H1 (cell line): ENCODE measurements around the gene ARHGEF25. TPM values are rescaled to one million over a fixed set of nuclear protein-coding genes. Genes with fewer than 3 reads are reported as not detected.

ENCODE experiments used
- CTCF ChIA-PET: fragments of 300-600 bp; sonication (Branson Sonifier 250); formaldehyde crosslinking; loops from one replicate; lab custom pipeline; 2021; ENCODE audit not compliant: partially characterized antibody; lab: Charles Lee
- POLR2A ChIA-PET: fragments of 300-600 bp; sonication (Branson Sonifier 250); formaldehyde crosslinking; loops from one replicate; lab custom pipeline; 2021; ENCODE audit warnings: inconsistent platforms; ENCODE audit not compliant: partially characterized antibody; lab: Charles Lee
- DNase-seq, 2 experiments: peaks; one replicate each; pipeline versions ENCODE4 v3.0.0 to v3.0.0-alpha.2; 2010 to 2022; ENCODE audit warnings: low spot score in 2 of 2, low read depth in 1 of 2, mixed read lengths in 1 of 2
- FAIRE-seq: peaks from 2 replicates; lab custom pipeline; 2011; peaks lifted over from hg19 to GRCh38; lab: Jason Lieb, UNC
- H2AFZ ChIP-seq: 2 replicates; pipeline ENCODE4 v1.8.1; 2012; ENCODE audit warnings: low read length, inconsistent platforms
- H2AK5ac ChIP-seq: 2 replicates; pipeline ENCODE4 v1.6.1; 2013; ENCODE audit warnings: low read depth, low read length
- H2BK120ac ChIP-seq: replicated peaks from 2 replicates; pipeline ENCODE3; 2013; ENCODE audit warnings: low read depth, low read length, inconsistent platforms
- H2BK12ac ChIP-seq: 2 replicates; pipeline ENCODE4 v1.6.1; 2013; ENCODE audit warnings: low read depth, low read length
- H2BK15ac ChIP-seq: 2 replicates; pipeline ENCODE4 v1.6.1; 2013; ENCODE audit warnings: low read length
- H2BK20ac ChIP-seq: 2 replicates; pipeline ENCODE4 v1.6.1; 2013; ENCODE audit warnings: low read length
- H2BK5ac ChIP-seq: 2 replicates; pipeline ENCODE4 v1.6.1; 2013; ENCODE audit warnings: low read depth, low read length
- H3K14ac ChIP-seq: 2 replicates; pipeline ENCODE4 v1.6.1; 2013; ENCODE audit warnings: inconsistent platforms; ENCODE audit not compliant: insufficient read length
- H3K18ac ChIP-seq: 2 replicates; pipeline ENCODE4 v1.6.1; 2013; ENCODE audit warnings: low read length; ENCODE audit errors: extremely low read depth
- H3K23ac ChIP-seq: 2 replicates; pipeline ENCODE4 v1.6.1; 2013; ENCODE audit warnings: inconsistent platforms; ENCODE audit not compliant: insufficient read length
- H3K23me2 ChIP-seq: 2 replicates; pipeline ENCODE4 v1.6.1; 2013; ENCODE audit warnings: low read depth, low read length
- H3K27ac ChIP-seq: 2 replicates; pipeline ENCODE4 v1.6.1; 2011; ENCODE audit warnings: low read depth, low read length, inconsistent platforms
- H3K27me3 ChIP-seq, 4 experiments: replicated peaks in 1 of 4; 1 replicate in 1 of 4; 2 replicates in 3 of 4; pipeline versions ENCODE4 v1.6.1 to v1.8.1; 2011 to 2013; ENCODE audit warnings: low read length in 3 of 4, mild to moderate bottlenecking in 3 of 4, inconsistent platforms in 2 of 4, mixed read lengths in 2 of 4, moderate library complexity in 1 of 4; ENCODE audit not compliant: control insufficient read depth in 3 of 4, insufficient read depth in 3 of 4; ENCODE audit errors: extremely low read depth in 1 of 4
- H3K36me3 ChIP-seq, 4 experiments: 2 replicates each; pipeline versions ENCODE4 v1.6.1 to v1.8.1; 2011 to 2013; ENCODE audit warnings: mild to moderate bottlenecking in 4 of 4, low read length in 3 of 4, moderate library complexity in 2 of 4, control low read depth in 1 of 4, inconsistent platforms in 1 of 4; ENCODE audit not compliant: insufficient read depth in 4 of 4, control insufficient read depth in 2 of 4
- H3K4ac ChIP-seq: replicated peaks from 2 replicates; pipeline ENCODE3; 2013; ENCODE audit warnings: low read length, low read depth, mixed read lengths, inconsistent platforms; ENCODE audit not compliant: insufficient read length
- H3K4me1 ChIP-seq, 4 experiments: replicated peaks in 1 of 4; 1 replicate in 1 of 4; 2 replicates in 3 of 4; pipeline versions ENCODE4 v1.6.1 to v1.8.1; 2011 to 2013; ENCODE audit warnings: low read length in 3 of 4, inconsistent platforms in 2 of 4, mixed read lengths in 1 of 4; ENCODE audit not compliant: insufficient read depth in 4 of 4, control insufficient read depth in 3 of 4
- H3K4me2 ChIP-seq, 2 experiments: 2 replicates each; pipeline versions ENCODE4 v1.6.1 to v1.8.1; 2011 to 2013; ENCODE audit warnings: low read depth in 2 of 2, low read length in 2 of 2, control low read depth in 1 of 2, inconsistent platforms in 1 of 2, mild to moderate bottlenecking in 1 of 2; ENCODE audit not compliant: insufficient read depth in 1 of 2
- H3K4me3 ChIP-seq, 4 experiments: fragments of 200-600, 300-600 bp in 1 of 4; sonication (generic), shearing (Covaris generic), sonication (Bioruptor Twin) in 1 of 4; 2 replicates each; pipeline versions ENCODE4 v1.5.1 to v1.8.1; 2011 to 2016; ENCODE audit warnings: low read length in 4 of 4, low read depth in 3 of 4, control low read depth in 2 of 4, inconsistent platforms in 2 of 4, mild to moderate bottlenecking in 2 of 4, mixed read lengths in 1 of 4, moderate library complexity in 1 of 4; ENCODE audit not compliant: insufficient read depth in 2 of 4; ENCODE audit errors: extremely low read depth in 1 of 4
- H3K56ac ChIP-seq: replicated peaks from 2 replicates; pipeline ENCODE3; 2013; ENCODE audit warnings: low read depth, mild to moderate bottlenecking, mixed read lengths, low read length, inconsistent platforms; ENCODE audit not compliant: insufficient read length
- H3K79me1 ChIP-seq: 2 replicates; pipeline ENCODE4 v1.6.1; 2013; ENCODE audit warnings: low read depth, low read length, control low read depth
- H3K79me2 ChIP-seq, 2 experiments: 2 replicates each; pipeline versions ENCODE4 v1.6.1 to v1.8.1; 2012 to 2013; ENCODE audit warnings: low read length in 2 of 2, mild to moderate bottlenecking in 2 of 2, inconsistent platforms in 1 of 2; ENCODE audit not compliant: insufficient read depth in 2 of 2, control insufficient read depth in 1 of 2
- H3K9ac ChIP-seq, 4 experiments: replicated peaks in 1 of 4; 1 replicate in 1 of 4; 2 replicates in 3 of 4; pipeline versions ENCODE4 v1.6.1 to v1.8.1; 2011 to 2013; ENCODE audit warnings: low read depth in 3 of 4, low read length in 3 of 4, control low read depth in 2 of 4, mild to moderate bottlenecking in 2 of 4, moderate library complexity in 2 of 4, inconsistent platforms in 1 of 4; ENCODE audit errors: extremely low read depth in 1 of 4
- H3K9me3 ChIP-seq, 2 experiments: 2 replicates each; pipeline versions ENCODE4 v1.6.1 to v1.8.1; 2012 to 2013; ENCODE audit warnings: mild to moderate bottlenecking in 2 of 2, moderate library complexity in 2 of 2, control low read depth in 1 of 2, inconsistent platforms in 1 of 2, low read depth in 1 of 2, low read length in 1 of 2, mixed read lengths in 1 of 2; ENCODE audit not compliant: insufficient read depth in 2 of 2
- H4K20me1 ChIP-seq, 2 experiments: replicated peaks in 1 of 2; 2 replicates each; pipeline versions ENCODE3 to v1.8.1; 2011 to 2013; ENCODE audit warnings: inconsistent platforms in 2 of 2, low read length in 2 of 2, mild to moderate bottlenecking in 1 of 2; ENCODE audit not compliant: insufficient read depth in 2 of 2, control insufficient read depth in 1 of 2
- H4K5ac ChIP-seq: 2 replicates; pipeline ENCODE4 v1.6.1; 2013; ENCODE audit warnings: low read length, low read depth, mixed read lengths, inconsistent platforms; ENCODE audit not compliant: insufficient read length
- H4K8ac ChIP-seq: 2 replicates; pipeline ENCODE4 v1.8.0; 2013; ENCODE audit warnings: mild to moderate bottlenecking, moderate library complexity, low read length, inconsistent platforms; ENCODE audit not compliant: insufficient read depth; ENCODE audit errors: extremely low read depth
- H4K91ac ChIP-seq: replicated peaks from 2 replicates; pipeline ENCODE3; 2013; ENCODE audit warnings: low read length, mixed read lengths, inconsistent platforms; ENCODE audit not compliant: insufficient read length
- ASH2L ChIP-seq: fragments of 200-600, 300-600 bp; sonication (generic); IDR thresholded peaks from one replicate; pipeline ENCODE4 v1.7.1; 2017; ENCODE audit warnings: low read length
- EZH2 ChIP-seq: fragments of 200-600 bp; sonication (generic); IDR thresholded peaks from 2 replicates; pipeline ENCODE4 v1.7.1; 2012; ENCODE audit warnings: low read depth, mild to moderate bottlenecking, moderate library complexity, low read length, inconsistent platforms; ENCODE audit not compliant: severe bottlenecking
- KDM4A ChIP-seq: IDR thresholded peaks from one replicate; pipeline ENCODE4 v1.7.1; 2012; ENCODE audit warnings: low read depth, mild to moderate bottlenecking, moderate library complexity, low read length, inconsistent platforms; ENCODE audit not compliant: severe bottlenecking
- SUZ12 ChIP-seq: fragments of 200-600 bp; sonication (generic); IDR thresholded peaks from 2 replicates; pipeline ENCODE4 v1.6.1; 2012; ENCODE audit warnings: mild to moderate bottlenecking, inconsistent platforms, low read length, moderate library complexity, mixed read lengths
- ZNF274 ChIP-seq: IDR thresholded peaks from 2 replicates; pipeline ENCODE4 v1.7.0; 2012; ENCODE audit warnings: low read length, borderline replicate concordance; ENCODE audit errors: extremely low read depth
- WGBS, 2 experiments: shearing (Covaris generic) in 1 of 2; methylation state at CpG; one replicate each; pipeline versions ENCODE4 v1.1.6 to v1.1.7; 2013 to 2015; ENCODE audit warnings: low lambda C conversion rate in 2 of 2, mixed read lengths in 2 of 2, inconsistent platforms in 1 of 2, low coverage in 1 of 2, missing lambda C conversion rate in 1 of 2; ENCODE audit not compliant: insufficient replicate concordance in 2 of 2, insufficient coverage in 1 of 2, insufficient read length in 1 of 2; ENCODE audit errors: extremely low coverage in 1 of 2, missing lambda C conversion rate in 1 of 2; 5-methylcytosine and 5-hydroxymethylcytosine counted together
- polyA plus RNA-seq, 7 experiments: library from polyadenylated mRNA; depleted of rRNA in 3 of 7; stranded (reverse) in 5 of 7; unstranded in 2 of 7; fragments of >200 nt in 5 of 7; fragments of 200-250 nt in 2 of 7; gene quantifications; 1 replicate in 5 of 7; 2 replicates in 1 of 7; 4 replicates in 1 of 7; pipeline versions ENCODE4 v1.2.1 to v1.2.3, GENCODE V29; 2011 to 2013; ENCODE audit warnings: missing spikeins in 2 of 7, mixed read lengths in 2 of 7
- total RNA-seq: library from RNA; stranded (reverse); fragmentation: NEBNext Ultra II Directional; extraction: Animal tissue kit (Norgen Biotek cat#: 25700); gene quantifications from 2 replicates; pipeline ENCODE4 v1.2.1, GENCODE V29; 2021

The ARHGEF25 gene
- total and polyA plus RNA-seq, 2 of the 8 experiments (the other 6 are each of a cell fraction or from before 2014, with no cell fraction given) = 5.9 to 8.8 TPM

- Histone ChIP-seq H3K23me2 (peaks cover 7% of the 10 kb centered on the region; the same call in 1 of the 2 replicates), H3K79me1 (no peaks in the 10 kb centered on the region), H3K4me2 (peak overlapping the region; percentile 44 to 91), H2BK5ac (no peak overlapping the region), H3K9ac (no peak overlapping the region), H4K8ac (no peak overlapping the region), H2BK20ac (no peak overlapping the region), H3K4ac (no peak overlapping the region), H2AK5ac (no peak overlapping the region), H3K9me3 (no peaks in the 10 kb centered on the region), H2BK120ac (no peak overlapping the region), H4K20me1 (peaks cover 2 to 13% of the 10 kb centered on the region in 2 experiments), H3K23ac (no peak overlapping the region), H3K27ac (no peak overlapping the region), H2BK12ac (no peak overlapping the region), H3K4me3 (peak overlapping the region; percentile 42 to 83 (median 48)), H4K5ac (no peak overlapping the region), H3K4me1 (peaks cover 0 to 19% (median 16%) of the 10 kb centered on the region in 4 experiments; a peak in 6 of 7 replicates), H3K18ac (no peak overlapping the region; the same call in 1 of the 2 replicates), H3K14ac (no peak overlapping the region), H4K91ac (no peak overlapping the region), H3K79me2 (no peaks in the 10 kb centered on the region), H2BK15ac (peak overlapping the region; percentile 97; the same call in 1 of the 2 replicates), H2AFZ (no peak overlapping the region), H3K27me3 (peaks cover 61 to 81% (median 75%) of the 10 kb centered on the region in 4 experiments), H3K36me3 (no peaks in the 10 kb centered on the region; a peak in 1 of 8 replicates), H3K56ac (no peak overlapping the region)
- peak in 1 of 2 experiments; percentile 69 for DNase-seq
- CTCF ChIA-PET = interaction anchor here (0.6 to 9.9 kb wide), 12 partner anchors 10 to 122 kb away, joined by 3 to 88 read pairs (median 8); partner anchors contain the start of genes ARHGEF25 and OS9
- POLR2A ChIA-PET = interaction anchor here (0.8 to 2.1 kb wide), 5 partner anchors 10 to 120 kb away, joined by 3 to 11 read pairs (median 4); partner anchors contain the start of genes ARHGEF25 and CDK4
- WGBS, 2 experiments = 3% methylated on average over 21 of the region's 26 CpGs; no CpG with 5 or more reads in 1 of the 2 experiments
- FAIRE-seq = no peak
- TF ChIP-seq KDM4A (peak; percentile 17), ASH2L (peak; percentile 37), EZH2 (peak; percentile 92), SUZ12 (peak; percentile 96; the same call in 1 of the 2 replicates), ZNF274 (no peak)
Observed at GRCh38 chr12:57631566-57632072, 20.4 kb downstream of the ARHGEF25 start.
